M059J (cell line): ENCODE measurements around the gene TFEB. TPM values are rescaled to one million over a fixed set of nuclear protein-coding genes. Genes with fewer than 3 reads are reported as not detected.

Experiments used
- DNase-seq: peaks from one replicate; pipeline ENCODE4 v3.0.0-alpha.2; 2012; ENCODE audit warnings: low read depth
- total RNA-seq: library from RNA; depleted of rRNA; stranded (reverse); fragments of >200 nt; shearing (Covaris generic); gene quantifications from 2 replicates; pipeline ENCODE4 v1.2.3, GENCODE V29; 2014

TFEB gene
- total RNA-seq, 1 experiment from 2014 or later, result 7.2 TPM

DNA sequence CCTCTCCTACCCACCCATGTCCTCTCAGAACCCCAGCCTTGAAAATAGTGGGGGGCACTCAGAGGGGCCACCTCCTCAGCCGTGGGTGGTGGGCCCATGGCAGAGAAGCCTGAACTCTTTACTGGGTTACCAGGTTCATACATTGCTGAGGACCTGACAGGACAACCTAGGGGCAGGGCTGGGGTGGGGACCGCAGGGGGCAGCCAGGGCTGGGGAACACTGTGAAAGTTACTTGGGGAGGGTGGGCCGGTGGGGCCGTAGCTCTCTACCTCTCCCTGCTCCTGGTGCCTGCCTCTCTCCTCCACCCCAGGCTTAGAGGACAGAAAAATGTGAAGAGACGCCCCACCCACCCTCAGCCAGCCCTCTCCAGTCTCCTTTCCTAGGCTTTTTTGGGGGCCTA lies 81.7 kb downstream of the TFEB start:
- DNase-seq, result no peak

DNA sequence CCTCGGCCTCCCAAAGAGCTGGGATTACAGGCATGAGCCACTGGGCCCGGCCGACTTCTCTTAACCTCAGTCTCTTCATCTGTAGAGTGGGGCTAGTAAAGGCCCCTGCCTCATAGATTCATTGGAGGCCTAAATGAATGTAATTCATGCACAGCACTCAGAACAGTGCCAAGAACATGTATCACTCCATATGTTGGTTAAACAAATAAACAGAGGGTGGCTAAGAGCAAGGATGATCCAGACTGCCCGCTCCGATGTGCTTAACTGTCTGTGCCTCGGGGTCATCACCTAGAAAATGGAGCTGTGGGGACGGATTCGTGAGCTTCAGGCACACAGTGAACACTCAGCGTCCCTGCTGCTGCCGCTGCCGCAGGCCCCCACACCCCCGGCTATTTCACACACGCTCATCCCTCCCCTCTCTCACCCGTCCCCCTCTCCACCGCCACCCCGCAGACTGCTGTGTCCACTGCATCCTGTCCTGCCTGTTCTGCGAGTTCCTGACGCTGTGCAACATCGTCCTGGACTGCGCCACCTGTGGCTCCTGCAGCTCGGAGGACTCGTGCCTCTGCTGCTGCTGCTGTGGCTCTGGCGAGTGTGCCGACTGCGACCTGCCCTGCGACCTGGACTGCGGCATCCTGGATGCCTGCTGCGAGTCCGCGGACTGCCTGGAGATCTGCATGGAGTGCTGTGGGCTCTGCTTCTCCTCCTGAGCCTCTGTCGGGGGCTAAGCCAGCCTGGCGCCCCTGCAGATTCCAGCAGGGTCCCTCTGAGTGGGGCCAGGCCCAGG lies 82.3 kb downstream of the TFEB start:
- no peak for DNase-seq

DNA sequence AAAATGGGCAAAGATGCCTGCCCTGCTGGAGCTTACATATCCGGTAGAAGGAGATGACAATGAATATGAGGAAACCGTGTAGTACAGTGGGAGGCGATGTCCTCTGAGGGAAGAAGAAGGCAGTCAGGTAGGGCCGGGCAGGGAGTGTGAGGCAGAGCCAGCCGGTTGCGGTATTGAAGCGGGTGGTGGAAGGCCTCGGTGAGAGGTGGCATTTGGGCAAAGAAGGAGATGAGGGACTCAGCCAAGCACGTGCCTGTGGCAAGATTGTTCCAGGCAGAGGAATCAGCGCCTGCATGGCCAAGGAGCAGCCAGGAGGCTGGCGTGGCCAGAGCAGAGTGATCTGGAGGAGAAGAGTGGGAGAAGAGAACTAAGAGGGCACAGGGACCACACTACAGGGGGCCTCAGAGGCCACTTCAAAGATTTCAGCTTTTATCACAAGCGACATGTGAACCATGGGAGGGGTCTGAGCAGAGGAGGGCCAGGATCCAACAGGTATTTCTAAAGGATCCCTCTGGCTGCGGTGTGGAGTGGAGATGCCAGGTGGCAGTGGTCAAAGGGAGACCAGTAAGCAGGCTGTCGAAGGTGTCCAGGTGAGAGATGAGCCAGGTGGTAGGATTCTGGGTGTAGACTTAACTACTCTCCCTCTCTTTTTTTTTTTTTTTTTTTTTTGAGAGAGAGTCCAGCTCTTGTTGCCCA lies 83.3 kb downstream of the TFEB start:
- DNase-seq, result no peak

DNA sequence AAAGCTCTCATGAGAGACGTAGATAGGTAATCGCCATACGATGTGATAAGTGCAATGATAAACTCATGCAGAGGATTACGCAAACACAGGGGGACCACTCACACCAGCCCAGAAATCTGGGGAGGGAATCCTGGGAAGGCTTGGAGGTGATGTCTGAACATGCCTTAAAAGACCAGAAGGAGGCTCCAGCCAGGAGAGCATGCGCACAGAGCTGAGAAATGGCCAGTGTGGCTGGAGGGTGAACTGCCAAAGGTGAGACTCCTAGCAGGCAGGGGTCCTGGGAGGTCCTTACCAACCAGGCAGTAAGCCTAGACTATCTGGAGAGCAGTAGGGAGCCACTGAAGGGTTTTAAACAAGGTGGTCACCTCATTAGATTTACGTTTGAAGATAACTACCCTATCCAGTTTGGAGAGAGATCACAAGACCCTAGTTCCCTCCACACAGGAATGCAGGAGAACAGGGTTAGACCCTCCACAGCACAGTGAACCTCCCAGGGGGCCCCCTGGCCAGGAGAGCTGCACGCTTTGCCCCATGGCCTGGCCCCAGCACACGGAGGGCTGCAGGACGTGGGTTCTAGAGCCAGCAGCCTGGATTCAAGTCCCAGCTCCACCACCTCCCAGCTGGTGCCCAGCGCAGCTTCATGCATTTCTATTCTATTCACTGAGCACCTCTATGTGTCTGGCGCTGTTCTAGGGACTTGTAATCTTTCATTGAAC lies 84.0 kb downstream of the TFEB start:
- no peak for DNase-seq

DNA sequence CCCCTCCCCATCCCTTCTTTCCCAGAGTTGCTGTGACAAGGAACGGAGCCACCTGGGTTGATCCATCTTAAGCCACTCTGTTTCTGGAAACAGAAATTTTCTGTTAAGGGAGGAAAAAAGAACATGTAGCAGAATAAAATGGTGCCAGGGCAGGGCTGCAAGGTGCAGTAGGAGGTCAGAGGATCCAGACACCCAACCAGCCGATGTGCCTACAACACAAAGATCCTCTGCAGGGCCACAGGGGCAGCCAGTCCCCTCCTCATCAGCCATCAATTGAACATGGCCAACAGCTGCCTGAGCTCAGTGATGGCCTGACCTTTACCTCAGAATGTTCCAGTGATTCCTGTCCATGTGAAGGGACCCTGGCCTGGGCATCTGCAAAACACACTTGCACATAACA lies 85.3 kb downstream of the TFEB start:
- no peak for DNase-seq

DNA sequence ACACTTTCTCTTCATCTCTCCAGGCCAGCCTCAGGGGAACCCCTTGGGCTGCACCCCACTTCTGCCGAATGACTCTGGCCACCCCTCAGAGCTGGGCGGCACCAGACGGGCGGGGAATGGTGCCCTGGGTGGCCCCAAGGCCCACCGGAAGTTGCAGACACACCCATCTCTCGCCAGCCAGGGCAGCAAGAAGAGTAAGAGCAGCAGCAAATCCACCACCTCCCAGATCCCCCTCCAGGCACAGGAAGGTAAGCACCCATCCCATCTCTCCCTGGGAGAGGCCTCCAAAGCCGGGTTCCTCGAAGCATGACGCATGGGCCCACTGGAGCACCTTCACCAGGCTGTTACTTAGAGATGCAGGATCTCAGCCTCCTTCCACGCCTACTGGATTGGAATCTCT lies 85.8 kb downstream of the TFEB start:
- no peak for DNase-seq

DNA sequence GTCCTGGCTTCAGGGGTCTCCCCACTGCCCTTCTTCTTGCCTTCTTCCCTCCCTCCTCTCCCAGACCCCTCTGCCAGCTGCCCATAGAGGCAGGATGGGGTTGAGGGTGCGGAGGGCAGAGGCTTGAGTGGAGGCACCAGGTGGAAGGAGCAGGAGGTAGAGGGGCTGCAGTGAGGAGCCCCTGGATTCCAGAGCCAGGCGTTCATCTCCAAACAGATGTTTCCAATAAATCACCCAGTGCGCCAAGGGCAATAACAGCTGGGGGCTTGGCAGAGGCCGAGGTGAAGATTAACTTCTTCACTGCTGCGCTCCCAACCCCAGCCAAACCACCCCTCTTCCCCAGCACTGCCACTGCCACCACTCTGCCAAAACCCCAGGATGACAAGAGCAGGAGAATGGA lies 86.5 kb downstream of the TFEB start:
- DNase-seq, result no peak

DNA sequence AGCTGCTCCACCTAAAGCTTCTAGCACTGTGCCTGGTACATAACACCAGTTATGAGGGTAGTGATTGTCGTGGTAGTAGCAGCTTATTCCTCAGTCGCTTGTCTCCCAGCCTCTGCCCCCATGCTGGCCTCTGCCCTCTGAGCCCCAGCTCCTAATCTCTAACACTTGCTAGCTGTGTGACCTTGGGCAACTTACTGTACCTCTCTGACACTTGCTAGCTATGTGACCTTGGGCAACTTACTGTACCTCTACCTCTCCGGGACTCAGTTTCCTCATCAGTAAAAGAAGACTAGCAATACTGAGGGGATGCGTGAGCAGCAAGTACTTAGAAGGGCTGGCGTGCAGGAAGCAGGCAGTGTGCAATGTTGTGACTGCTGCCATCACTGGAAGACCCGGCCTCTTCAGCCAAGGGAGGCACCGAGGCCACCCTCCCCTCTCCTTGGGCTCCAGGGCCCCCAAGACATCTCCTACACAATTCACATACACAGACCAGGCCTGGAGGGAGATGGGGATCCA lies 87.3 kb downstream of the TFEB start:
- no peak for DNase-seq

DNA sequence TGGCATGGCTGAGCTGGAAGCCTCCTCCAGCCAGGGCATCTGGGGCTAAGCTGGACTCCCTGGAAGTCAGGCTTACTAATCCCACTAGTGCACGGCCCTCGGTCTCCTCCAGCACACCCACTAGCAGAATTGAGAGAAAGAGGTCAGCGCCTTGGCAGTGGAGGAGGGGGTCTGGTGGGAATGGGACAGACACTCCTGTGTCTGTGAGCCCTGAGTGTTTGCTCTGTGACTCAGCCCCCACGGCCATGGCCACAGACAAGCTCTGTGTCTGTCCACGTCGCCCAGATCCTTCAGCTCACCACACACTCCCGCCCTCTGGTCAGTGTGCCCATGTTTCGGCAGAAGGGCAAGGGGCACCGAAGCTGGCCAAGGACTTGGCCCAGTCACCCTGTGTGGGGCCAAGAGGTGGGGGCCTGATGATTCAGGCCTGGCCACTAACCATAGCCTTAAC lies 88.3 kb downstream of the TFEB start:
- DNase-seq, result peak; percentile 25

DNA sequence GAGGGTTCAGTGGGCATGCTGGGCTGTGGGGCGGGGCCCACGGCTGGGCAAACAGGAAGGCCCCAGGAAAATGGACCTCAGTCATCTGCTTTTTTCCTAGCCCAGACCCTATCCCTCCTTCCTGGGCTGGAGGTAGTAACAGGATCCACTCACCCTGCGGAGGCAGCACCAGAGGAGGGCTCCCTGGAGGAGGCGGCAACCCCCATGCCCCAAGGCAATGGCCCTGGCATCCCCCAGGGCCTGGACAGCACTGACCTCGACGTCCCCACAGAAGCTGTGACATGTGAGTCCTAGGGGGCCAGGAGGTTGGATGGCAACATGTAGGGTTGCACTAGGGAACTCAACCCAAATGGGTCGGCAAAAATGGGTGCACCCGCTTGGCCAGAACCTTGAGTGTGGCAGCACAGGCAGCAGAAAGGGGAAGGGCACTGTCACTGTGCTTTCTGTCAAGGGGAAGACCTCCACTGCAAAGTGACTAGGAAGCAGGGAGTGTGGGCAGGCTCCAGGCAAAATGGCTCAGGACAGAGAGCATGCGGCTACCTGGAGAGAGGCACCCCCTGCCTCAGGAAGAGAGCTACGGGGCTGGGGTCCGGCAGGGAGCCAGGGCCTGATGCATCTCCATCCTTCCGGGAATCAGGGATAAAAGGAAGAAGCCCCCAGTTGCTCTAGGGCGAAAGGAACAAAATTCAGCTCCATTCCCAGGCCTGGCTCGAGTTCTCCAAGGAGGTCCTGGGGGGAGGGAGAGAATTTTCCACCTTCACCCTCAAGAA lies 89.2 kb downstream of the TFEB start:
- no peak for DNase-seq

DNA sequence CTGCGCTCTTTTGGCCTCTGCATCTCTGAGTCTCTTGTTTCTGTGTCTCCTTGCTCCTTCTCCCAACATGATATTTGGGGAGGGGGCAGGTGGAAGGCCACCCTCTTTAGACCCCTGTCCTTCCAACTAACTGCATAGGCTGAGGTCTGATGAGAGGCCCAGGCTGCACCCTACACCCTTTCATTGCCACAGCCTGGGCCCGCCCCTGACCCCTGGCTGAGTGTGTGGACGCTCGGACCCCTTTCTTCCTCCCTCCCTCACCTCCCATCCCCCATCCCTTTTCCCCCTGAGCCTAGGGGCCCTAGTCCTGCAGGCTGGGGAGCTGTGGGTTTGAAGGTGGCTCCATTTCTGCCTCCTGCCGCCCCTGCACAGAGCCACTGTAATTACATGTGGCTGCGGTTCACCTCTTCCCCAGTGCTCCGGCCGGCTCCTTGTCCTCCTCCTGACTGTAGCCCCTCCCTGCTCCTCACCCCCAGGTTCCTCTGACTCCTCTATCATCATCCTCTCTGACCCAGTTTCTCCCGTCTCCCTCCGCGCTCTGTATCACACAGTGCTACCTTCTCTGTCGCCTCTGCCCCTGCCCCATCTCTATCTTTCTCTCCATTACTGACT lies 90.3 kb downstream of the TFEB start:
- no peak for DNase-seq

DNA sequence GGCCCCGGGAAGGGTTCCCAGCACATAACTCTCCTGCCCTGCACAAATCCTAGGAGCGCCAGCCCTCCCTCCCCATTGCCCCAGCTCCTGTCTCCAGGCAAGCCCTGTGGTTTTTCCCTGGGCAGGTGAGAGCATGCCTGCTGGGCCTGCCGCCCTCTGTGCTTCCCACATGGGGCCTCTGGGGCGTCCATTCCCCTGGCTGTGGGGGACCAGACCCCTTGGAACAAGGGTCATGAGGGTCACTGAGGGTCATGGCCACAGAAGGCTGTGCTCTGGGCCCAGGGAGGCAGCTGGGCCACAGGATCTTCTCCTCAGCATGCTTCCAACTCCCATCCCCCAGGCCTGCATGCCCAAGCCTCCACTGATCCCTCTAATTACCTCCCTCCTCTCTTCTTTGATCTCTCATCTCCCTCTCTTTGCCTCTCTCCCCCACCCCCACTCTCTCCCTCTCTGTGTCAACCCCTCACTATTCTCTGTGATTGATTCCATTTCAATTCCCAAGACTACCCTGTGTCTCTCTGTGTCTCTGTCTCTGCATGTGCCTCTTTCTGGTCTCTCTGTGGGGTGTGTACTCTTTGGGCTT lies 91.0 kb downstream of the TFEB start:
- no peak for DNase-seq

DNA sequence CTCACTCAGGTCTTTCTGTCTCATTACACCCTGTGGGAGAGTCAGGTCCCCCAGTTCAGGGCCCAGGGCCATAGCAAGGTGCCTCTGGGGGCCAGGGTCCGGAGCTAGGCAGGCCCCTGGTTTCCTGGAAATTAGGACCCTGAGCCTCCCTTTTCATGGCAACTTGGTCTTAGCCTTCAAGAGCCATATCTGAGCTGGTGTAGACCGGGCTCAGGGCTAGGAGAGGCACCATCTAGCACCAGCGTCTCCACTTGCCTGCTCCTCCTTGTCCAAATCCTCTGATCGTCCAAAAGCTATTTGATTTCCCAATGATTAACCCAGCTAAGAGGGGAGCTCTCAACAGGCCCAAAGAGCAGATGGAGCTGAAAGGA lies 91.5 kb downstream of the TFEB start:
- no peak for DNase-seq

DNA sequence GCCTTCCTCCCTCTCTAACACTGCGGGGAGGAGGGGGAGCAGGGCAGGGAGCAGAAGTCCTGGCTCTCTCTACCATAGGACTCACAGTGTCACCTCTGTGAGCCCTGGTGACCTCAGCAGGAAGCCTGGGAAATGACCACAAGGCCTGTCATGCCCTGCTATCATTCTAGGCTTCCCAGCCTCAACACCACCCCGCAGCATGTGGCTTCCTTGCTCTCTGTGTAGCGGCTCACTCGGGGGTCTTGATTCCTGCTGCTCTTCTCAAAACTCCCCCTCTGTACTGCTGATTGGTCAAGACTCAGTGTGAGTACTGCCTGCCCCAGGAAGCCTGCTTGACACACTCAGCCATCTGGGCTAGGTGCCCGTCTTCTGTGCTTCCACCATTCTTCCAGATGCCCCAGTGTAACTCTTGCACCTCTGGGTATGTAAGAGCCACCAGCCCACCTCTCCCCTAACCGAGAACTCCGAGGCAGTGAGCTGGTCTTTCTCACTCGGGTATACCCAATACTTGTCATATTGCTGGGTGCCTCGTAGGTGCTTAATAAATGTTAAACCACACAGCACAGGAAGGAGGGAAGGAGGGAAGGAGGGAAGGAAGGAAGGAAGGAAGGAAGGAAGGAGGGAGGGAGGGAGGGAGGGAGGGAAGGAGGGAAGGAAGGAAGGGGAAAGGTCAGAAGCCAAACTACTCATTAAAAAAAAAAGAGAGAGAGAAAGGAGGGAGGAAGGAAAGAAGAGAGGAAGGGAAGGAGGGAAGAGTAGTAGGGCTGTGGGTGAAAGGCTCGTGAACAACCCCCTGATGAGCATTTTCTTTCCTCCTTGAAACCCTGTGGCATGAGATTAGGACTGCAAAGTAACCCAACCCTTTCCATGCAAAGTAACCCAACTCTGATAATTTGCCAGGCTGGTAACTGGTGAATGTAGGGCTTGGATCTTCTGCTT lies 92.2 kb downstream of the TFEB start:
- no peak for DNase-seq

DNA sequence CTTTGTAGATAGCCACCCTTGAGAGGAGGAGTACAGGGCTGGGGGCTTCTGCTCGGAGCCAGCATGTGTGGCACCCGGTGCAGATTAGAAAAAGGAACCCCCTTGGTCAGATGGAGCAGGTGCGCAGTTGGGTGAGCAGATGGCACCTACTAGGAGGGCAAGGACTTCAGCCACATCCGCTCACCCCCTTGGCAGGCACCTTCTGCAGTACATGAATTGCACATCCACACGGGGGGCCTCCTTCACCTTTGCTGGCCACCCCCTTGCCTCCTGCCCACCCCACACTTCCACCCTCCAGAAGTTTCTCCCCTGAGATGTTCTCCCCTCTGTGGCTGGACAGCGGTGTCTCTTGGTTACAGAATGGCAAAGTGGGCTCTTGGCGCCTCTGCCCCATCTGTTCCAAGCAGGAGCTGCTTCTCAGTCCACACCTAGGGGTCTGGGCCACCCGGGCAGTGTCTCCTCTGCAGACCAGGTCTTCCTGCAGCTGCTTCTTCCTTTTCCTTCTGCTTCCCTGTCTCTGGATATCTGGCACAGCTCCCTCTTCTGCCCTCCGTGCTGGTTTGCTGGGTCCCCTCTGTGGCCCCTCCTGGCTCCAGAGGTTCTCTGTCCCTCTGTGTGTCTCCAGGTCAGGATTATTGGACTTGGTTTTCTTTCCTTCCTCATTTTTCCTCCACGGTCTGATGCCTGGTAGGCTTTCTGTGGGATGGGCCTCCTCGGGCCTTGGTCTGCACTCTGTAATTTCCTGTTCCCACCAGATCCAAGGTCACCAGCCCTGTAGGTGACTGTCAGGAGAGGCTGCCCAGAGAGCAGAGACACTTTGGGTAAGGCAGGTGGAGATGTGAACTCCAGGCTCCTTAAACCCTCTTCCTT lies 93.1 kb downstream of the TFEB start:
- no peak for DNase-seq

DNA sequence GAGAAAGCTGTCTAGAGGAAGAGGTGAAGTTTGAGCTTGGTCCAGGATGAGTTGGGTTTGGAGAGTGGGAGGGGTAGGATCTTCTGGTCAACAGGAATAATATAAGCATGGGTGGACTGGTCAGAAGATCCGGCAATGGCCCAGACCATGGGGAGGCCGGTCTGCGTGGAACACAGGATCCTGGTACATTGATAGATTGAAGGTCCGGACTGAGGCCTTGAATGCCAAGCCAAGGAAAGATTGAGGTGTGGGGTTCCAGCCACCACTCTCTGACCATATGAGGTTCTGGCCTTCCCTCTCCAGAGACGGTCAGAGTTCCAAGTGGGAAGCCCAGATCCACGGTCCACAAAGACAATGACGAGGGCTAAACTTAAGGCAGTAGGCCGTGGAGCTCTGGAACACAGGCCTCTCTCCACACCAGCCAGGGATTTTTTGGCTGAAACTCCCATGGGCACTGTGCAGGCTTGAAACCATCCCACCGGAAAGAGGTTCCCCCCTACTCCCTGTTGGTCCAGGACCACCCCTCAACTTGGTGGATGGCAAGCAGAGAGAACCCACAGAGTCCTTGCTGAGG lies 94.0 kb downstream of the TFEB start:
- no peak for DNase-seq

DNA sequence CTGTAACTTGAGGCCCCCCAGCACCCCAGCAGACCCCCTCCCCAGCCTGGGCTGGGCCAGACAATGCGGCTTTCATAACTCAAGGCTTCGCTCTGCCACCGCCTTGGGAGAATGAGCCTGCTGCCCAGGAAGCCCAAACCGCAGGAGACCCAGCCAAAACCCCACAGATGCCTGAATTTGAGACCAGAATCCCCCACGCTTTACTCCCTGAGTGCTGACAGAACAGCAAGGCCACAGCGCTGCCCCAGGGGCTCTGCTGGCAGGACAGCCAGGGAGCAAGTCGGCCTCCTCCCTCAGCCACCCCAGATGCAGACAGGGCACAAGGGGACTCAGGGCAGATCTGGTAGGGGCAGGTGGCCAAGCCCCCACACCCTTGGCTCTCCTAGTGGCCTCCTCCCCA lies 95.0 kb downstream of the TFEB start:
- no peak for DNase-seq

DNA sequence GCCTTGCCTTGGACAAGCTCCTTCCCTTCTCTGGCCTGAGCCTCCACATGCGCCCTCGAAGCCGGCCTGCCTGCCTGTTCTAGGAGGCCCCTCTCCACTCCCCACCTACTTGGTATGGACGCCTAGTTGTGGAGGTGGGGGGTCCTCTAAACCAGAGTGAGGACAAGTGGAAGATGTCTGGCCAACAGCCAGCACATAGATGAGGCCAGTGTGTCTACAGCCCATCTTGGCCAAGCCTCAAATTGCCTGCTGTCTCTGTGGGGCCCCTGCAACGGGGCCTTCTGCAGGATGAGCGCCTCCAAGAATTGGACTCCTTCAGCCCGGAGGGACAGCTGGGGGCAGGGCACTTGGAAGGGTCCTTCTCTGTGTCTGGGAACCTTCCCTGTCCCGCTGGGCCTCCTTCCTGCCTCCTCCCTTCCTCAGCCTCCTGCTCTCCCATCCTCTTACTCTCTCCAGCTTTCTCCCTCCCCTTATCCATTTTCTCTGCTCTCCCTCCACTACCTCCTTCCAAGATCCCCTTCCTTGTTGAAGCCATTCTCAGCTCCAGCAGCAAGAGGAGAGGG lies 95.5 kb downstream of the TFEB start:
- DNase-seq, result no peak
